ENCODE measurements around the gene RNPS1.

The RNPS1 gene

DNA sequence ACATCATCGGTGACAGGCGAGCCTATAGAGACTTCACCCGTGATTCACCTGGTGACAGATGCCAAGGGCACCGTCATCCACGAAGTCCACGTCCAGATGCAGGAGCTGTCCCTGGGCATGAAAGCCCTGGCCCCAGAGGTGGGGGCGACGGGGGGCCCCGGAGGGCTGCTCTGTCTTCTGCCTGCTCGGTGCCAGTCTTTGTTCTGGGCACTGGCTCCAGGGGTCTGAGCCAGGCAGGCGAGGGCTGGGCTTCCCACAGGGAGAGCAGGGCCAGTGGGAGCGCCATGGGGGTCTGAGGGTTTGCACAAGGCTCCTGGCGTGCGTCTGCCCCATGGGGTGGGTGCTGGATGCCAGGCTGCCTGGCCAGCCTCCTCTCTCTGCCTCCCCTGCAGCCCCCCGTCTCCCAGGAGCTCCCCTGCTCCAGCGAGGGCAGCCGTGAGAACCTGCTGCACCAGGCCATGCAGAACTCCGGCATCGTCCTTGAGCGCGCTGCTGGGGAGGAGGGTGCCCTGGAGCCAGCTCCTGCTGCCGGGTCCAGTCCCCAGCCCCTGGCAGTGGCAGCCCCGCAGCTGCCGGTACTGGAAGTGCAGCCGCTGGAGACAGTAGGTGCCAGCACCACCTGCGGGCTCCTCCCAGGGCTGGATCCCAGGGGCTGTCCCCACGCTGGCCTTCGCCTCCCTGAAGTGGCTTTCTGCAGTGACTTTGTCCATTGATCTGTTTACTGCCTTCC lies 34.7 kb downstream of the RNPS1 start:
- TF ChIP-seq, protein P1, sequence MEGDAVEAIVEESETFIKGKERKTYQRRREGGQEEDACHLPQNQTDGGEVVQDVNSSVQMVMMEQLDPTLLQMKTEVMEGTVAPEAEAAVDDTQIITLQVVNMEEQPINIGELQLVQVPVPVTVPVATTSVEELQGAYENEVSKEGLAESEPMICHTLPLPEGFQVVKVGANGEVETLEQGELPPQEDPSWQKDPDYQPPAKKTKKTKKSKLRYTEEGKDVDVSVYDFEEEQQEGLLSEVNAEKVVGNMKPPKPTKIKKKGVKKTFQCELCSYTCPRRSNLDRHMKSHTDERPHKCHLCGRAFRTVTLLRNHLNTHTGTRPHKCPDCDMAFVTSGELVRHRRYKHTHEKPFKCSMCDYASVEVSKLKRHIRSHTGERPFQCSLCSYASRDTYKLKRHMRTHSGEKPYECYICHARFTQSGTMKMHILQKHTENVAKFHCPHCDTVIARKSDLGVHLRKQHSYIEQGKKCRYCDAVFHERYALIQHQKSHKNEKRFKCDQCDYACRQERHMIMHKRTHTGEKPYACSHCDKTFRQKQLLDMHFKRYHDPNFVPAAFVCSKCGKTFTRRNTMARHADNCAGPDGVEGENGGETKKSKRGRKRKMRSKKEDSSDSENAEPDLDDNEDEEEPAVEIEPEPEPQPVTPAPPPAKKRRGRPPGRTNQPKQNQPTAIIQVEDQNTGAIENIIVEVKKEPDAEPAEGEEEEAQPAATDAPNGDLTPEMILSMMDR (IDR thresholded peaks at IDR 0.05; ENCODE audit: borderline replicate concordance, insufficient read depth, low read depth, low read length), result no peak
- no peak overlapping the region for H3K4me3 ChIP-seq (ENCODE audit: low read depth, low read length)

- TF ChIP-seq, protein P1 (IDR thresholded peaks at IDR 0.05; ENCODE audit: borderline replicate concordance, insufficient read depth, low read depth, low read length), result no peak
- H3K4me3 ChIP-seq (ENCODE audit: low read depth, low read length), result no peak overlapping the region
Observed at GRCh38 chr16:2232094-2232990, 35.6 kb downstream of the RNPS1 start.

GRCh38 chr16:2231016-2231931 lies 36.7 kb downstream of the RNPS1 start:
- TF ChIP-seq, protein P1 (IDR thresholded peaks at IDR 0.05; ENCODE audit: borderline replicate concordance, insufficient read depth, low read depth, low read length), result no peak
- no peak overlapping the region for H3K4me3 ChIP-seq (ENCODE audit: low read depth, low read length)

GRCh38 chr16:2230376-2230775 lies 37.5 kb downstream of the RNPS1 start:
- TF ChIP-seq, protein P1 (IDR thresholded peaks at IDR 0.05; ENCODE audit: borderline replicate concordance, insufficient read depth, low read depth, low read length), result no peak
- H3K4me3 ChIP-seq (ENCODE audit: low read depth, low read length), result no peak overlapping the region

- H3K4me3 ChIP-seq (ENCODE audit: low read depth, low read length), result no peak overlapping the region
- TF ChIP-seq, protein P1 (IDR thresholded peaks at IDR 0.05; ENCODE audit: borderline replicate concordance, insufficient read depth, low read depth, low read length), result no peak
Observed at GRCh38 chr16:2229632-2230250, 38.2 kb downstream of the RNPS1 start.

DNA sequence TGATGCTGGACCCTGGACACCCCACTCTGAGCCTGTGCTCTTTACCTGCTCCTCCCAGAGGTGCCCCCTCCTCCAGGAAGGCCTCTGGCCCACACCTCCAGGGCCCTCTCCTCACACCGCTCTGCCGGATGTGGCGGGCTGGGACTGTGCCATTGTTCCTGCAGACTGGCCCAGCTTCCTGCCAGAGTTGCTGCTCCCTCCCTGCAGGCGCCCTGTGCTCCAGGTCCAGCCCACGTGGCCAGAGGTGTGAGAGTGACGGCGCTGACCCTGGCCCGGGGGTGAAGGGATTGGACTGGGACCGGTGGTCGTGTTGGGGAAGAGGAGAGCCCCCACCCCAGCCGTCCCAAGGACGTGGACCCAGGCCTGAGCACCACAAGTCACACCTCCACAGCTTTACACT lies 38.8 kb downstream of the RNPS1 start:
- no peak overlapping the region for H3K4me3 ChIP-seq (ENCODE audit: low read depth, low read length)
- TF ChIP-seq, protein P1 (IDR thresholded peaks at IDR 0.05; ENCODE audit: borderline replicate concordance, insufficient read depth, low read depth, low read length), result no peak
